ENCODE measurements around the gene KLF2. TPM values are rescaled to one million over a fixed set of nuclear protein-coding genes. Genes with fewer than 3 reads are reported as not detected.
A peak's percentile ranks its signal among the peaks of the same experiment; 100 is the strongest.

Gene KLF2
- total and polyA plus RNA-seq, 2 of the 13 experiments (the other 11 are each of a cell fraction or from before 2014, with no cell fraction given), result not detected

DNA sequence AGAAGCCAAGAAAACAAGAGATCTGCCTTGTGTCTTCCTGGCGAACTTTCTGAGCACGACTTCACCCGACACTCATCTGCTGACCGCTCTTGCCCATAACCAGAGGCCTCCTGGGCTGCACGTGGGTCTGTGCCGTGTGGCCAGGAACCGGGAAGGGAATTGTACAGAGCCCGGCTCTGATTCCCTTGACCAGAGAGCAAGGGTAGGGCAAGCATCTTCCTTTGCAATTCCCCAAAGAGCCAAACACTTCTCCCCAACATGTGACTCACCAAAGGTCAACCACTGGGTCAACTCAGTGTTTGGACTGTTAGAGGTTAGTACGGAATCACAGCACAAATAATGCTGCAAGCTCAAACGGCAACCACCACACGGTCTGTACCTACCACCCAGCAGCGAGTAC, 48.9 kb downstream of the KLF2 start (continued):
- TF ChIP-seq ARNTL (CRISPR knock-in tag; IDR thresholded peaks at IDR 0.05), result 0 out of 2 replicates have a peak, but pooled peaks have one; percentile 21
- TF ChIP-seq, protein P1, sequence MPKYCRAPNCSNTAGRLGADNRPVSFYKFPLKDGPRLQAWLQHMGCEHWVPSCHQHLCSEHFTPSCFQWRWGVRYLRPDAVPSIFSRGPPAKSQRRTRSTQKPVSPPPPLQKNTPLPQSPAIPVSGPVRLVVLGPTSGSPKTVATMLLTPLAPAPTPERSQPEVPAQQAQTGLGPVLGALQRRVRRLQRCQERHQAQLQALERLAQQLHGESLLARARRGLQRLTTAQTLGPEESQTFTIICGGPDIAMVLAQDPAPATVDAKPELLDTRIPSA (CRISPR knock-in tag; IDR thresholded peaks at IDR 0.05; ENCODE audit: borderline replicate concordance), result no peak
- no peak for TF ChIP-seq ZMAT3 (CRISPR knock-in tag; conservative IDR thresholded peaks at IDR 0.05)
- no peak for TF ChIP-seq ZNF160 (CRISPR knock-in tag; IDR thresholded peaks at IDR 0.05)
- TF ChIP-seq, protein P2, sequence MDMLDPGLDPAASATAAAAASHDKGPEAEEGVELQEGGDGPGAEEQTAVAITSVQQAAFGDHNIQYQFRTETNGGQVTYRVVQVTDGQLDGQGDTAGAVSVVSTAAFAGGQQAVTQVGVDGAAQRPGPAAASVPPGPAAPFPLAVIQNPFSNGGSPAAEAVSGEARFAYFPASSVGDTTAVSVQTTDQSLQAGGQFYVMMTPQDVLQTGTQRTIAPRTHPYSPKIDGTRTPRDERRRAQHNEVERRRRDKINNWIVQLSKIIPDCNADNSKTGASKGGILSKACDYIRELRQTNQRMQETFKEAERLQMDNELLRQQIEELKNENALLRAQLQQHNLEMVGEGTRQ (IDR thresholded peaks at IDR 0.05; ENCODE audit: low read depth, low read length), result 0 out of 2 replicates have a peak, but pooled peaks have one; percentile 27
- TF ChIP-seq, protein P2 (CRISPR knock-in tag; IDR thresholded peaks at IDR 0.05; ENCODE audit: borderline replicate concordance), result peak; percentile 50; the same call in 1 of the 2 replicates
- TF ChIP-seq ZFP36L1 (CRISPR knock-in tag; IDR thresholded peaks at IDR 0.05), result no peak
- no peak for TF ChIP-seq IKZF1 (IDR thresholded peaks at IDR 0.05)
- no peak for TF ChIP-seq ZNF644 (CRISPR knock-in tag; IDR thresholded peaks at IDR 0.05; ENCODE audit: low read depth)
- TF ChIP-seq ZNF782 (CRISPR knock-in tag; IDR thresholded peaks at IDR 0.05; ENCODE audit: borderline replicate concordance), result no peak
- TF ChIP-seq, protein P3, sequence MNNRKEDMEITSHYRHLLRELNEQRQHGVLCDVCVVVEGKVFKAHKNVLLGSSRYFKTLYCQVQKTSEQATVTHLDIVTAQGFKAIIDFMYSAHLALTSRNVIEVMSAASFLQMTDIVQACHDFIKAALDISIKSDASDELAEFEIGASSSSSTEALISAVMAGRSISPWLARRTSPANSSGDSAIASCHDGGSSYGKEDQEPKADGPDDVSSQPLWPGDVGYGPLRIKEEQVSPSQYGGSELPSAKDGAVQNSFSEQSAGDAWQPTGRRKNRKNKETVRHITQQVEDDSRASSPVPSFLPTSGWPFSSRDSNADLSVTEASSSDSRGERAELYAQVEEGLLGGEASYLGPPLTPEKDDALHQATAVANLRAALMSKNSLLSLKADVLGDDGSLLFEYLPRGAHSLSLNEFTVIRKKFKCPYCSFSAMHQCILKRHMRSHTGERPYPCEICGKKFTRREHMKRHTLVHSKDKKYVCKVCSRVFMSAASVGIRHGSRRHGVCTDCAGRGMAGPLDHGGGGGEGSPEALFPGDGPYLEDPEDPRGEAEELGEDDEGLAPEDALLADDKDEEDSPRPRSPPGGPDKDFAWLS (CRISPR knock-in tag; IDR thresholded peaks at IDR 0.05; ENCODE audit: borderline replicate concordance), result no peak
- TF ChIP-seq SIN3B (IDR thresholded peaks at IDR 0.05; ENCODE audit: low read length), result no peak
- TF ChIP-seq, protein P4, sequence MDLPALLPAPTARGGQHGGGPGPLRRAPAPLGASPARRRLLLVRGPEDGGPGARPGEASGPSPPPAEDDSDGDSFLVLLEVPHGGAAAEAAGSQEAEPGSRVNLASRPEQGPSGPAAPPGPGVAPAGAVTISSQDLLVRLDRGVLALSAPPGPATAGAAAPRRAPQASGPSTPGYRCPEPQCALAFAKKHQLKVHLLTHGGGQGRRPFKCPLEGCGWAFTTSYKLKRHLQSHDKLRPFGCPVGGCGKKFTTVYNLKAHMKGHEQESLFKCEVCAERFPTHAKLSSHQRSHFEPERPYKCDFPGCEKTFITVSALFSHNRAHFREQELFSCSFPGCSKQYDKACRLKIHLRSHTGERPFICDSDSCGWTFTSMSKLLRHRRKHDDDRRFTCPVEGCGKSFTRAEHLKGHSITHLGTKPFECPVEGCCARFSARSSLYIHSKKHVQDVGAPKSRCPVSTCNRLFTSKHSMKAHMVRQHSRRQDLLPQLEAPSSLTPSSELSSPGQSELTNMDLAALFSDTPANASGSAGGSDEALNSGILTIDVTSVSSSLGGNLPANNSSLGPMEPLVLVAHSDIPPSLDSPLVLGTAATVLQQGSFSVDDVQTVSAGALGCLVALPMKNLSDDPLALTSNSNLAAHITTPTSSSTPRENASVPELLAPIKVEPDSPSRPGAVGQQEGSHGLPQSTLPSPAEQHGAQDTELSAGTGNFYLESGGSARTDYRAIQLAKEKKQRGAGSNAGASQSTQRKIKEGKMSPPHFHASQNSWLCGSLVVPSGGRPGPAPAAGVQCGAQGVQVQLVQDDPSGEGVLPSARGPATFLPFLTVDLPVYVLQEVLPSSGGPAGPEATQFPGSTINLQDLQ (CRISPR knock-in tag; IDR thresholded peaks at IDR 0.05), result no peak
- TF ChIP-seq, protein P5, sequence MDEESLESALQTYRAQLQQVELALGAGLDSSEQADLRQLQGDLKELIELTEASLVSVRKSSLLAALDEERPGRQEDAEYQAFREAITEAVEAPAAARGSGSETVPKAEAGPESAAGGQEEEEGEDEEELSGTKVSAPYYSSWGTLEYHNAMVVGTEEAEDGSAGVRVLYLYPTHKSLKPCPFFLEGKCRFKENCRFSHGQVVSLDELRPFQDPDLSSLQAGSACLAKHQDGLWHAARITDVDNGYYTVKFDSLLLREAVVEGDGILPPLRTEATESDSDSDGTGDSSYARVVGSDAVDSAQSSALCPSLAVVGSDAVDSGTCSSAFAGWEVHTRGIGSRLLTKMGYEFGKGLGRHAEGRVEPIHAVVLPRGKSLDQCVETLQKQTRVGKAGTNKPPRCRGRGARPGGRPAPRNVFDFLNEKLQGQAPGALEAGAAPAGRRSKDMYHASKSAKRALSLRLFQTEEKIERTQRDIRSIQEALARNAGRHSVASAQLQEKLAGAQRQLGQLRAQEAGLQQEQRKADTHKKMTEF (CRISPR knock-in tag; IDR thresholded peaks at IDR 0.05), result no peak
- TF ChIP-seq REXO4 (CRISPR knock-in tag; IDR thresholded peaks at IDR 0.05; ENCODE audit: borderline replicate concordance), result no peak
- TF ChIP-seq, protein P6, sequence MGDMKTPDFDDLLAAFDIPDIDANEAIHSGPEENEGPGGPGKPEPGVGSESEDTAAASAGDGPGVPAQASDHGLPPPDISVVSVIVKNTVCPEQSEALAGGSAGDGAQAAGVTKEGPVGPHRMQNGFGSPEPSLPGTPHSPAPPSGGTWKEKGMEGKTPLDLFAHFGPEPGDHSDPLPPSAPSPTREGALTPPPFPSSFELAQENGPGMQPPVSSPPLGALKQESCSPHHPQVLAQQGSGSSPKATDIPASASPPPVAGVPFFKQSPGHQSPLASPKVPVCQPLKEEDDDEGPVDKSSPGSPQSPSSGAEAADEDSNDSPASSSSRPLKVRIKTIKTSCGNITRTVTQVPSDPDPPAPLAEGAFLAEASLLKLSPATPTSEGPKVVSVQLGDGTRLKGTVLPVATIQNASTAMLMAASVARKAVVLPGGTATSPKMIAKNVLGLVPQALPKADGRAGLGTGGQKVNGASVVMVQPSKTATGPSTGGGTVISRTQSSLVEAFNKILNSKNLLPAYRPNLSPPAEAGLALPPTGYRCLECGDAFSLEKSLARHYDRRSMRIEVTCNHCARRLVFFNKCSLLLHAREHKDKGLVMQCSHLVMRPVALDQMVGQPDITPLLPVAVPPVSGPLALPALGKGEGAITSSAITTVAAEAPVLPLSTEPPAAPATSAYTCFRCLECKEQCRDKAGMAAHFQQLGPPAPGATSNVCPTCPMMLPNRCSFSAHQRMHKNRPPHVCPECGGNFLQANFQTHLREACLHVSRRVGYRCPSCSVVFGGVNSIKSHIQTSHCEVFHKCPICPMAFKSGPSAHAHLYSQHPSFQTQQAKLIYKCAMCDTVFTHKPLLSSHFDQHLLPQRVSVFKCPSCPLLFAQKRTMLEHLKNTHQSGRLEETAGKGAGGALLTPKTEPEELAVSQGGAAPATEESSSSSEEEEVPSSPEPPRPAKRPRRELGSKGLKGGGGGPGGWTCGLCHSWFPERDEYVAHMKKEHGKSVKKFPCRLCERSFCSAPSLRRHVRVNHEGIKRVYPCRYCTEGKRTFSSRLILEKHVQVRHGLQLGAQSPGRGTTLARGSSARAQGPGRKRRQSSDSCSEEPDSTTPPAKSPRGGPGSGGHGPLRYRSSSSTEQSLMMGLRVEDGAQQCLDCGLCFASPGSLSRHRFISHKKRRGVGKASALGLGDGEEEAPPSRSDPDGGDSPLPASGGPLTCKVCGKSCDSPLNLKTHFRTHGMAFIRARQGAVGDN (CRISPR knock-in tag; IDR thresholded peaks at IDR 0.05), result peak; percentile 64
- TF ChIP-seq MXI1 (IDR thresholded peaks at IDR 0.05; ENCODE audit: borderline replicate concordance, low read depth, low read length), result no peak

Data from HepG2 (cell line).